ACC112 (cell line): ENCODE data around the gene KCNQ5.
"Not testable (repeated sequence)": the region's sequence is repeated elsewhere in the genome, so short reads cannot be mapped to it uniquely, and the experiment has no call there.

Source experiments
- H2AFZ ChIP-seq: fragments of 200-600 bp; sonication (generic); one replicate; pipeline ENCODE4 v1.6.0; 2017; ENCODE audit warnings: antibody characterized with exemption, low read length; ENCODE audit not compliant: unreplicated experiment
- H3K27ac ChIP-seq: fragments of 200-600 bp; sonication (generic); 2 replicates; pipeline ENCODE4 v1.5.1; 2014; ENCODE audit warnings: low read depth, mild to moderate bottlenecking, antibody characterized with exemption, low read length, moderate library complexity
- H3K27me3 ChIP-seq: fragments of 200-600 bp; sonication (generic); 2 replicates; pipeline ENCODE4 v1.6.1; 2014; ENCODE audit warnings: mild to moderate bottlenecking, antibody characterized with exemption, low read length, moderate library complexity, mixed read lengths; ENCODE audit not compliant: insufficient read depth
- H3K36me3 ChIP-seq: fragments of 200-600 bp; sonication (generic); 2 replicates; pipeline ENCODE4 v1.6.1; 2016; ENCODE audit warnings: mild to moderate bottlenecking, antibody characterized with exemption, low read length, moderate library complexity, mixed read lengths; ENCODE audit not compliant: insufficient read depth
- H3K4me1 ChIP-seq: fragments of 200-600 bp; sonication (generic); one replicate; pipeline ENCODE4 v1.6.1; 2016; ENCODE audit warnings: low read length, mixed read lengths; ENCODE audit not compliant: insufficient read depth, unreplicated experiment, control insufficient read depth
- H3K4me3 ChIP-seq: fragments of 200-600 bp; sonication (generic); 2 replicates; pipeline ENCODE4 v1.5.1; 2014; ENCODE audit warnings: mild to moderate bottlenecking, low read depth, low read length
- H3K79me2 ChIP-seq: fragments of 200-600 bp; sonication (generic); one replicate; pipeline ENCODE4 v1.6.0; 2016; ENCODE audit warnings: low read length; ENCODE audit not compliant: control insufficient read depth, unreplicated experiment, insufficient read depth

The KCNQ5 gene

GRCh38 chr6:72890671-72891070 lies 268.8 kb downstream of the KCNQ5 start:
- no peaks in the 10 kb centered on the region for H3K27me3 ChIP-seq
- peaks cover 10% of the 10 kb centered on the region for H3K4me1 ChIP-seq
- no peaks in the 10 kb centered on the region for H3K36me3 ChIP-seq
- H3K4me3 ChIP-seq, result no peak overlapping the region
- H3K27ac ChIP-seq, result no peak overlapping the region
- no peaks in the 10 kb centered on the region for H3K79me2 ChIP-seq
- H2AFZ ChIP-seq, result no peak overlapping the region

- Histone ChIP-seq H2AFZ (no peak overlapping the region), H3K27ac (no peak overlapping the region), H3K4me1 (peaks cover 10% of the 10 kb centered on the region), H3K4me3 (no peak overlapping the region), H3K36me3 (no peaks in the 10 kb centered on the region), H3K79me2 (no peaks in the 10 kb centered on the region), H3K27me3 (no peaks in the 10 kb centered on the region)
Observed at GRCh38 chr6:72892901-72893300, 271.0 kb downstream of the KCNQ5 start.

GRCh38 chr6:72894091-72894490 lies 272.2 kb downstream of the KCNQ5 start:
- Histone ChIP-seq H3K4me1 (peaks cover 10% of the 10 kb centered on the region), H3K4me3 (no peak overlapping the region)

GRCh38 chr6:72898313-72898712 lies 276.4 kb downstream of the KCNQ5 start:
- H3K79me2 ChIP-seq, result not testable (repeated sequence)

More at GRCh38 chr6:72894091-72894490, 272.2 kb downstream of the KCNQ5 start:
- H2AFZ ChIP-seq, result no peak overlapping the region
- no peak overlapping the region for H3K27ac ChIP-seq
- H3K36me3 ChIP-seq, result no peaks in the 10 kb centered on the region
- H3K27me3 ChIP-seq, result no peaks in the 10 kb centered on the region
- no peaks in the 10 kb centered on the region for H3K79me2 ChIP-seq

GRCh38 chr6:72905705-72906478 lies 284.0 kb downstream of the KCNQ5 start:
- Histone ChIP-seq H3K36me3 (no peaks in the 10 kb centered on the region), H3K27me3 (no peaks in the 10 kb centered on the region), H3K4me3 (no peak overlapping the region), H3K79me2 (peaks cover 3% of the 10 kb centered on the region), H2AFZ (no peak overlapping the region), H3K4me1 (no peaks in the 10 kb centered on the region), H3K27ac (no peak overlapping the region)

More at GRCh38 chr6:72898313-72898712, 276.4 kb downstream of the KCNQ5 start:
- H3K27me3 ChIP-seq, H3K4me3 ChIP-seq, H3K4me1 ChIP-seq, H3K36me3 ChIP-seq, H3K27ac ChIP-seq, H2AFZ ChIP-seq: not testable (repeated sequence)

GRCh38 chr6:72911463-72912155 lies 289.7 kb downstream of the KCNQ5 start:
- no peaks in the 10 kb centered on the region for H3K79me2 ChIP-seq

GRCh38 chr6:72913797-72914196 lies 291.9 kb downstream of the KCNQ5 start:
- H3K79me2 ChIP-seq, result no peaks in the 10 kb centered on the region
- no peaks in the 10 kb centered on the region for H3K36me3 ChIP-seq
- H3K27ac ChIP-seq, result no peak overlapping the region
- H3K27me3 ChIP-seq, result no peaks in the 10 kb centered on the region
- H3K4me3 ChIP-seq, result no peak overlapping the region
- no peaks in the 10 kb centered on the region for H3K4me1 ChIP-seq
- H2AFZ ChIP-seq, result no peak overlapping the region

More at GRCh38 chr6:72911463-72912155, 289.7 kb downstream of the KCNQ5 start:
- no peaks in the 10 kb centered on the region for H3K27me3 ChIP-seq
- H2AFZ ChIP-seq, result no peak overlapping the region
- no peaks in the 10 kb centered on the region for H3K36me3 ChIP-seq
- H3K27ac ChIP-seq, result no peak overlapping the region
- no peak overlapping the region for H3K4me3 ChIP-seq
- H3K4me1 ChIP-seq, result no peaks in the 10 kb centered on the region

- no peaks in the 10 kb centered on the region for H3K27me3 ChIP-seq
- H3K36me3 ChIP-seq, result no peaks in the 10 kb centered on the region
- no peak overlapping the region for H3K27ac ChIP-seq
- no peak overlapping the region for H3K4me3 ChIP-seq
- no peak overlapping the region for H2AFZ ChIP-seq
- H3K79me2 ChIP-seq, result no peaks in the 10 kb centered on the region
- no peaks in the 10 kb centered on the region for H3K4me1 ChIP-seq
Observed at GRCh38 chr6:72916298-72916697, 294.4 kb downstream of the KCNQ5 start.

- H3K4me3 ChIP-seq, result no peak overlapping the region
- H2AFZ ChIP-seq, result no peak overlapping the region
- no peaks in the 10 kb centered on the region for H3K36me3 ChIP-seq
- H3K79me2 ChIP-seq, result no peaks in the 10 kb centered on the region
- H3K4me1 ChIP-seq, result no peaks in the 10 kb centered on the region
- H3K27me3 ChIP-seq, result no peaks in the 10 kb centered on the region
- no peak overlapping the region for H3K27ac ChIP-seq
Observed at GRCh38 chr6:72916906-72917305, 295.0 kb downstream of the KCNQ5 start.

- Histone ChIP-seq H3K4me3 (no peak overlapping the region), H3K27me3 (no peaks in the 10 kb centered on the region), H3K79me2 (no peaks in the 10 kb centered on the region), H2AFZ (no peak overlapping the region), H3K4me1 (peaks cover 6% of the 10 kb centered on the region), H3K27ac (no peak overlapping the region), H3K36me3 (no peaks in the 10 kb centered on the region)
Observed at GRCh38 chr6:72922401-72922800, 300.5 kb downstream of the KCNQ5 start.

GRCh38 chr6:72925136-72925535 lies 303.3 kb downstream of the KCNQ5 start:
- Histone ChIP-seq H3K4me1 (peaks cover 7% of the 10 kb centered on the region), H3K4me3 (no peak overlapping the region), H3K27ac (no peak overlapping the region), H3K27me3 (no peaks in the 10 kb centered on the region), H3K79me2 (no peaks in the 10 kb centered on the region), H3K36me3 (no peaks in the 10 kb centered on the region), H2AFZ (no peak overlapping the region)
